IMR-90 (cell line): ENCODE data around the gene CECR2. TPM values are rescaled to one million over a fixed set of nuclear protein-coding genes. Genes with fewer than 3 reads are reported as not detected.

Source experiments
- ATAC-seq: fragments of 200-7000 bp; cut with Tn5 transposase; 2 replicates; pipeline ENCODE4 v1.9.1; 2020; ENCODE audit warnings: low read depth, mild to moderate bottlenecking, moderate library complexity
- BruUV-seq: library from RNA; stranded (reverse); fragments of 400-500 nt; replicated peaks from 2 replicates; lab custom pipeline; 2021; lab: Mats Ljungman, UMichigan
- CTCF ChIA-PET: fragments of 300-600 bp; formaldehyde crosslinking; extraction: SDS; loops from one replicate; lab custom pipeline; 2021; ENCODE audit warnings: antibody characterized with exemption; lab: Yijun Ruan, JAX
- POLR2A ChIA-PET: fragments of 300-600 bp; sonication (Branson Sonifier 250); formaldehyde crosslinking; loops from one replicate; lab custom pipeline; 2022; ENCODE audit warnings: antibody characterized with exemption; ENCODE audit not compliant: unreplicated experiment; lab: Charles Lee
- DNase-seq: peaks from one replicate; pipeline ENCODE4 v3.0.0; 2013
- H2AFZ ChIP-seq: replicated peaks from 2 replicates; pipeline ENCODE3; 2013; ENCODE audit warnings: low read length, mild to moderate bottlenecking; ENCODE audit not compliant: poor library complexity
- H2AK5ac ChIP-seq: 2 replicates; pipeline ENCODE4 v1.6.1; 2013; ENCODE audit warnings: low read depth, low read length, inconsistent platforms
- H2AK9ac ChIP-seq: replicated peaks from 2 replicates; pipeline ENCODE3; 2013; ENCODE audit warnings: mild to moderate bottlenecking, low read depth, low read length, moderate library complexity; ENCODE audit not compliant: poor library complexity
- H2BK120ac ChIP-seq: 2 replicates; pipeline ENCODE4 v1.6.1; 2013; ENCODE audit warnings: low read depth, low read length, inconsistent platforms
- H2BK15ac ChIP-seq: 3 replicates; pipeline ENCODE4 v1.6.1; 2013; ENCODE audit warnings: low read depth, low read length, inconsistent platforms
- H2BK20ac ChIP-seq: 2 replicates; pipeline ENCODE4 v1.6.1; 2013; ENCODE audit warnings: low read depth, mild to moderate bottlenecking, inconsistent platforms, low read length, moderate library complexity
- H2BK5ac ChIP-seq: 2 replicates; pipeline ENCODE4 v1.6.1; 2013; ENCODE audit warnings: mild to moderate bottlenecking, low read depth, low read length, inconsistent platforms; ENCODE audit not compliant: poor library complexity, severe bottlenecking
- H3K14ac ChIP-seq: replicated peaks from 2 replicates; pipeline ENCODE4 v1.6.1; 2013; ENCODE audit warnings: low read depth, low read length, inconsistent platforms
- H3K18ac ChIP-seq: 2 replicates; pipeline ENCODE4 v1.6.1; 2013; ENCODE audit warnings: low read depth, low read length, control low read depth
- H3K23ac ChIP-seq: 2 replicates; pipeline ENCODE4 v1.6.1; 2013; ENCODE audit warnings: low read depth, low read length, inconsistent platforms
- H3K27ac ChIP-seq: 2 replicates; pipeline ENCODE4 v1.5.1; 2013; ENCODE audit warnings: mild to moderate bottlenecking, control low read depth, low read length; ENCODE audit not compliant: insufficient read depth
- H3K27me3 ChIP-seq: 2 replicates; pipeline ENCODE4 v1.6.1; 2013; ENCODE audit warnings: low read length; ENCODE audit not compliant: control insufficient read depth, insufficient read depth
- H3K36me3 ChIP-seq: 2 replicates; pipeline ENCODE4 v1.6.1; 2013; ENCODE audit warnings: low read length, mixed read lengths; ENCODE audit not compliant: control insufficient read depth, insufficient read depth
- H3K4ac ChIP-seq: 2 replicates; pipeline ENCODE4 v1.6.1; 2013; ENCODE audit warnings: low read depth, low read length, inconsistent platforms
- H3K4me1 ChIP-seq: 2 replicates; pipeline ENCODE4 v1.6.1; 2013; ENCODE audit warnings: low read length, mixed read lengths; ENCODE audit not compliant: control insufficient read depth, insufficient read depth
- H3K4me2 ChIP-seq: 2 replicates; pipeline ENCODE4 v1.6.1; 2013; ENCODE audit warnings: low read depth, mild to moderate bottlenecking, control low read depth, low read length, moderate library complexity
- H3K4me3 ChIP-seq: 2 replicates; pipeline ENCODE4 v1.5.1; 2013; ENCODE audit warnings: low read depth, mild to moderate bottlenecking, control low read depth, low read length, moderate library complexity; ENCODE audit not compliant: insufficient read depth
- H3K56ac ChIP-seq: 2 replicates; pipeline ENCODE4 v1.6.1; 2013; ENCODE audit warnings: low read length, inconsistent platforms; ENCODE audit not compliant: insufficient read depth; ENCODE audit errors: extremely low read depth
- H3K79me1 ChIP-seq, 2 experiments: 2 replicates each; pipeline ENCODE4 v1.6.1; 2013; ENCODE audit warnings: low read length in 2 of 2, inconsistent platforms in 1 of 2, low read depth in 1 of 2
- H3K9ac ChIP-seq: 2 replicates; pipeline ENCODE4 v1.6.1; 2013; ENCODE audit warnings: low read depth, low read length, control low read depth
- H3K9me1 ChIP-seq: 2 replicates; pipeline ENCODE4 v1.6.1; 2013; ENCODE audit warnings: low read length, inconsistent platforms; ENCODE audit not compliant: insufficient read depth
- H3K9me3 ChIP-seq: 2 replicates; pipeline ENCODE4 v1.6.1; 2013; ENCODE audit warnings: low read length; ENCODE audit not compliant: control insufficient read depth, insufficient read depth
- H4K20me1 ChIP-seq: 2 replicates; pipeline ENCODE4 v1.6.1; 2013; ENCODE audit warnings: low read length, inconsistent platforms; ENCODE audit not compliant: insufficient read depth
- H4K5ac ChIP-seq: 2 replicates; pipeline ENCODE4 v1.6.1; 2013; ENCODE audit warnings: mild to moderate bottlenecking, low read depth, low read length, control low read depth
- H4K8ac ChIP-seq, 2 experiments: 2 replicates each; pipeline ENCODE4 v1.6.1; 2013; ENCODE audit warnings: low read depth in 2 of 2, low read length in 2 of 2, control low read depth in 1 of 2, inconsistent platforms in 1 of 2
- H4K91ac ChIP-seq: 2 replicates; pipeline ENCODE4 v1.6.1; 2013; ENCODE audit warnings: low read depth, low read length, inconsistent platforms; ENCODE audit not compliant: insufficient read depth
- CEBPB ChIP-seq: IDR thresholded peaks from 2 replicates; pipeline ENCODE4 v1.6.1; 2012; ENCODE audit warnings: low read depth, low read length, improper control_type of control experiment
- CTCF ChIP-seq: conservative IDR thresholded peaks from 2 replicates; pipeline ENCODE4 v1.5.1; 2012; ENCODE audit warnings: mild to moderate bottlenecking, low read depth, low read length, improper control_type of control experiment
- ELK1 ChIP-seq: fragments of 150-350 bp; IDR thresholded peaks from 2 replicates; pipeline ENCODE4 v1.6.1; 2016; ENCODE audit warnings: low read depth, mild to moderate bottlenecking, low read length, moderate library complexity, borderline replicate concordance
- FOS ChIP-seq: fragments of 150-350 bp; IDR thresholded peaks from 2 replicates; pipeline ENCODE4 v1.6.1; 2016; ENCODE audit warnings: low read depth, low read length
- MAZ ChIP-seq: IDR thresholded peaks from 2 replicates; pipeline ENCODE4 v1.6.1; 2012; ENCODE audit warnings: low read depth, mild to moderate bottlenecking, low read length, improper control_type of control experiment, moderate library complexity, borderline replicate concordance
- MXI1 ChIP-seq: IDR thresholded peaks from 2 replicates; pipeline ENCODE4 v1.6.1; 2012; ENCODE audit warnings: low read depth, mild to moderate bottlenecking, low read length, moderate library complexity, borderline replicate concordance
- POLR2A ChIP-seq: IDR thresholded peaks from 2 replicates; pipeline ENCODE4 v1.6.1; 2012; ENCODE audit warnings: mild to moderate bottlenecking, low read depth, low read length
- RAD21 ChIP-seq: IDR thresholded peaks from 2 replicates; pipeline ENCODE4 v1.6.1; 2012; ENCODE audit warnings: low read length, improper control_type of control experiment
- RFX5 ChIP-seq: IDR thresholded peaks from 2 replicates; pipeline ENCODE4 v1.8.0; 2012; ENCODE audit warnings: low read depth, mild to moderate bottlenecking, low read length, moderate library complexity
- SMC3 ChIP-seq: fragments of 150-350 bp; IDR thresholded peaks from 2 replicates; pipeline ENCODE4 v1.6.1; 2016; ENCODE audit warnings: low read depth, mild to moderate bottlenecking, antibody characterized with exemption, low read length, moderate library complexity
- WGBS, 2 experiments: methylation state at CpG; one replicate each; pipeline versions ENCODE4 v1.1.5 to v1.1.7; 2013; ENCODE audit warnings: missing lambda C conversion rate in 2 of 2; ENCODE audit not compliant: insufficient read length in 1 of 2; ENCODE audit errors: extremely low coverage in 2 of 2; 5-methylcytosine and 5-hydroxymethylcytosine counted together
- dilution Hi-C: fragments of 300-500 bp; cut with HindIII; formaldehyde crosslinking; loops from one replicate; pipeline ENCODE4 v1.14.3; 2018; ENCODE audit warnings: low sequenced_read_pairs; ENCODE audit not compliant: unreplicated experiment
- in situ Hi-C: fragments of 300-500 bp; cut with MboI; formaldehyde crosslinking; loops from 3 replicates; pipeline ENCODE4 v1.14.3; 2019; ENCODE audit warnings: low sequenced_read_pairs, inconsistent platforms, mixed read lengths
- intact Hi-C: fragments of 100-400 bp; cut with micrococcal nuclease; formaldehyde crosslinking; loops from 2 replicates; pipeline ENCODE4 v1.10.0; 2022
- polyA plus RNA-seq, 3 experiments: library from polyadenylated mRNA; depleted of rRNA; stranded (reverse); fragments of >200 nt; gene quantifications; 2 replicates each; pipeline ENCODE4 v1.2.3, GENCODE V29; 2012; ENCODE audit warnings: low replicate concordance in 1 of 3
- total RNA-seq: library from RNA; depleted of rRNA; stranded (reverse); fragments of >200 nt; gene quantifications from 2 replicates; pipeline ENCODE4 v1.2.3, GENCODE V29; 2012

The CECR2 gene
- total and polyA plus RNA-seq, 2 of the 4 experiments (the other 2 are of a cell fraction): under 0.01 TPM; not detected in 1

- in situ Hi-C loops: no loop called here
- POLR2A ChIA-PET: no interaction called here
These were observed 210.3 kb downstream of the CECR2 start for GRCh38 chr22:17579535-17579981.

More at GRCh38 chr22:17579535-17579981, 210.3 kb downstream of the CECR2 start:
- no peak overlapping the region for H2AK5ac ChIP-seq
- no peak overlapping the region for H3K4me2 ChIP-seq
- no peak overlapping the region for H4K91ac ChIP-seq
- H3K9me1 ChIP-seq: no peaks in the 10 kb centered on the region; the same call in 1 of the 2 replicates
- no peak overlapping the region for H3K14ac ChIP-seq
- ATAC-seq: no peak
- intact Hi-C loops (loop anchor here (10.0 kb wide), 1 partner anchor 135 kb away; no protein-coding TSS in a partner anchor), dilution Hi-C loops (no loop called here)
- 0 out of 2 replicates have a peak, but pooled peaks cover 2% of the 10 kb centered on the region for H3K4me1 ChIP-seq
- BruUV-seq: no TSS peak
- no peaks in the 10 kb centered on the region for H4K20me1 ChIP-seq
- H3K56ac ChIP-seq: no peak overlapping the region
- no peak overlapping the region for H2BK5ac ChIP-seq
- no peak overlapping the region for H4K5ac ChIP-seq
- H3K27ac ChIP-seq: no peak overlapping the region
- H3K18ac ChIP-seq: no peak overlapping the region
- H2BK20ac ChIP-seq: no peak overlapping the region
- no peaks in the 10 kb centered on the region for H3K79me1 ChIP-seq
- H3K9me3 ChIP-seq: no peaks in the 10 kb centered on the region
- no peak overlapping the region for H4K8ac ChIP-seq
- no peak overlapping the region for H2AFZ ChIP-seq
- H3K27me3 ChIP-seq: no peaks in the 10 kb centered on the region
- 89% methylated on average over 3 of the region's 14 CpGs; no CpG with 5 or more reads in 1 of the 2 experiments for WGBS, 2 experiments
- H3K36me3 ChIP-seq: no peaks in the 10 kb centered on the region
- H2BK120ac ChIP-seq: no peak overlapping the region
- CTCF ChIA-PET: no interaction called here
- no peak overlapping the region for H3K9ac ChIP-seq
- no peak for DNase-seq
- no peak overlapping the region for H3K4me3 ChIP-seq
- no peak overlapping the region for H3K23ac ChIP-seq
- no peak overlapping the region for H2AK9ac ChIP-seq
- no peak overlapping the region for H3K4ac ChIP-seq
- no peak overlapping the region for H2BK15ac ChIP-seq
- TF ChIP-seq MAZ: no peak
- TF ChIP-seq CEBPB: no peak
- TF ChIP-seq POLR2A: no peak
- TF ChIP-seq ELK1: no peak
- no peak for TF ChIP-seq MXI1
- no peak for TF ChIP-seq CTCF
- no peak for TF ChIP-seq RAD21
- TF ChIP-seq SMC3: no peak
- TF ChIP-seq RFX5: no peak
- no peak for TF ChIP-seq FOS
